HG02870 (cell line): Measurements from ENCODE around the gene KMT2C.
A peak's percentile ranks its signal among the peaks of the same experiment; 100 is the strongest.
"Not testable (repeated sequence)": the region's sequence is repeated elsewhere in the genome, so short reads cannot be mapped to it uniquely, and the experiment has no call there.

Experiments used
- ATAC-seq: cut with Tn5 transposase; IDR thresholded peaks from one replicate; pipeline ENCODE4 v1.9.1; 2021; ENCODE audit warnings: mild to moderate bottlenecking, moderate library complexity; ENCODE audit not compliant: unreplicated experiment

KMT2C gene

GRCh38 chr7:152442330-152442835, 6.6 kb upstream of the KMT2C start:
- ATAC-seq, result no peak

- ATAC-seq, result not testable (repeated sequence)
These were observed 6.0 kb upstream of the KMT2C start for GRCh38 chr7:152441810-152442209.

- not testable (repeated sequence) for ATAC-seq
These were observed 5.4 kb upstream of the KMT2C start for GRCh38 chr7:152441168-152441567.

GRCh38 chr7:152438017-152438416, 2.2 kb upstream of the KMT2C start:
- ATAC-seq, result not testable (repeated sequence)

- not testable (repeated sequence) for ATAC-seq
These were observed 1.2 kb upstream of the KMT2C start for GRCh38 chr7:152436931-152437575.

- ATAC-seq, result peak; percentile 35
These were observed 518 bp upstream of the KMT2C start for GRCh38 chr7:152436111-152436930.

- ATAC-seq, result not testable (repeated sequence)
These were observed 1.1 kb downstream of the KMT2C start for GRCh38 chr7:152434511-152435383.

- ATAC-seq, result peak; percentile 35
These were observed 1.9 kb downstream of the KMT2C start for GRCh38 chr7:152433721-152434490.

GRCh38 chr7:152432735-152433134, 3.1 kb downstream of the KMT2C start:
- ATAC-seq, result not testable (repeated sequence)

GRCh38 chr7:152430854-152431253, 4.9 kb downstream of the KMT2C start:
- ATAC-seq, result no peak

GRCh38 chr7:152430118-152430517, 5.7 kb downstream of the KMT2C start:
- ATAC-seq, result not testable (repeated sequence)

GRCh38 chr7:152424348-152425108, 11.3 kb downstream of the KMT2C start:
- no peak for ATAC-seq

GRCh38 chr7:152423991-152424347, 11.8 kb downstream of the KMT2C start:
- ATAC-seq, result no peak

- not testable (repeated sequence) for ATAC-seq
These were observed 12.6 kb downstream of the KMT2C start for GRCh38 chr7:152423171-152423570.

- not testable (repeated sequence) for ATAC-seq
These were observed 14.9 kb downstream of the KMT2C start for GRCh38 chr7:152420950-152421349.

- no peak for ATAC-seq
These were observed 16.1 kb downstream of the KMT2C start for GRCh38 chr7:152419473-152420429.

GRCh38 chr7:152414779-152415178, 21.0 kb downstream of the KMT2C start:
- no peak for ATAC-seq

- no peak for ATAC-seq
These were observed 24.4 kb downstream of the KMT2C start for GRCh38 chr7:152411389-152411788.
